Neural progenitor cell (in vitro differentiated cells): ENCODE data around the gene MARCKSL1.

Experiments
- EZH2phosphoT487 ChIP-seq: fragments of 200-600 bp; sonication (generic); IDR thresholded peaks from 2 replicates; pipeline ENCODE4 v1.6.1; 2017; ENCODE audit warnings: antibody characterized with exemption
- TF ChIP-seq, protein P1 (sequence below): fragments of 200-600 bp; sonication (generic); IDR thresholded peaks from 2 replicates; pipeline ENCODE4 v1.5.1; 2017; ENCODE audit warnings: antibody characterized with exemption, mild to moderate bottlenecking

DNA sequence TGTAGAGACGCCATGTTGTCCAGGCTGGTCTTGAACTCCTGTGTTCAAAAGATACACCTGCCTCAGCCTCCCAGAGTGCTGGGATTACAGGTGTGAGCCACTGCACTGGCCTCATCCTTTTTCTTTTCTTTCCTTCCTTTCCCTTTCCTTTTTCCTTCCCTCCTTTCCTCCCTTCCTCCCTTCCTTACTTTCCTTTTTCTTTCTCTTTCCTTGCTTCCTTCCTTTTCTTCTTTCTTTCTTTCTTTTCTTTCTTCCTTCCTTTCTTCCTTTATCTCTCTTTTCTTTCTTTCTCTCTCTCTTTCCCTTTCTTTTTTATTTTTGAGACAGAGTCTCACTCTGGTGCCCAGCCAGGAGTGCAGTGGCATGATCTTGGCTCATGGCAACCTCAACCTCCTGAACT is 20.4 kb upstream of the MARCKSL1 start:
- TF ChIP-seq, protein P1, sequence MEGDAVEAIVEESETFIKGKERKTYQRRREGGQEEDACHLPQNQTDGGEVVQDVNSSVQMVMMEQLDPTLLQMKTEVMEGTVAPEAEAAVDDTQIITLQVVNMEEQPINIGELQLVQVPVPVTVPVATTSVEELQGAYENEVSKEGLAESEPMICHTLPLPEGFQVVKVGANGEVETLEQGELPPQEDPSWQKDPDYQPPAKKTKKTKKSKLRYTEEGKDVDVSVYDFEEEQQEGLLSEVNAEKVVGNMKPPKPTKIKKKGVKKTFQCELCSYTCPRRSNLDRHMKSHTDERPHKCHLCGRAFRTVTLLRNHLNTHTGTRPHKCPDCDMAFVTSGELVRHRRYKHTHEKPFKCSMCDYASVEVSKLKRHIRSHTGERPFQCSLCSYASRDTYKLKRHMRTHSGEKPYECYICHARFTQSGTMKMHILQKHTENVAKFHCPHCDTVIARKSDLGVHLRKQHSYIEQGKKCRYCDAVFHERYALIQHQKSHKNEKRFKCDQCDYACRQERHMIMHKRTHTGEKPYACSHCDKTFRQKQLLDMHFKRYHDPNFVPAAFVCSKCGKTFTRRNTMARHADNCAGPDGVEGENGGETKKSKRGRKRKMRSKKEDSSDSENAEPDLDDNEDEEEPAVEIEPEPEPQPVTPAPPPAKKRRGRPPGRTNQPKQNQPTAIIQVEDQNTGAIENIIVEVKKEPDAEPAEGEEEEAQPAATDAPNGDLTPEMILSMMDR: no peak
- no peak for TF ChIP-seq EZH2phosphoT487
